ENCODE results near the gene THBS2. TPM values are rescaled to one million over a fixed set of nuclear protein-coding genes. Genes with fewer than 3 reads are reported as not detected.

THBS2 gene
- total and polyA plus RNA-seq, 2 of the 8 experiments (the other 6 are each of a cell fraction or from before 2014, with no cell fraction given) = 11.0 to 22.5 TPM

GRCh38 chr6:169286961-169287360, 33.3 kb upstream of the THBS2 start:
- H3K4me3 ChIP-seq (ENCODE audit: extremely low read depth in 1 of 4, insufficient read depth in 2 of 4, low read depth in 3 of 4, low read length in 4 of 4) = no peak overlapping the region
- no peak overlapping the region for H3K18ac ChIP-seq (ENCODE audit: extremely low read depth, low read length)
- no peak overlapping the region for H3K14ac ChIP-seq (ENCODE audit: insufficient read length)
- no peak overlapping the region for H3K4ac ChIP-seq (replicated peaks; ENCODE audit: insufficient read length, low read depth, low read length)
- H4K5ac ChIP-seq (ENCODE audit: insufficient read length, low read depth, low read length) = no peak overlapping the region
- 86% methylated on average over 7 of the region's 7 CpGs; no CpG with 5 or more reads in 1 of the 2 experiments for WGBS, 2 experiments (ENCODE audit: extremely low coverage in 1 of 2, insufficient coverage in 1 of 2, insufficient read length in 1 of 2, insufficient replicate concordance in 2 of 2, low coverage in 1 of 2, low lambda C conversion rate in 2 of 2, missing lambda C conversion rate in 1 of 2)
- no peak overlapping the region for H3K23ac ChIP-seq (ENCODE audit: insufficient read length)
- no peak overlapping the region for H2BK12ac ChIP-seq (ENCODE audit: low read depth, low read length)
- no peak overlapping the region for H3K4me2 ChIP-seq (ENCODE audit: insufficient read depth in 1 of 2, low read depth in 2 of 2, low read length in 2 of 2)
- no peaks in the 10 kb centered on the region for H3K27me3 ChIP-seq (replicated peaks in 1 of 4; ENCODE audit: control insufficient read depth in 3 of 4, extremely low read depth in 1 of 4, insufficient read depth in 3 of 4, low read length in 3 of 4)
- ChIA-PET POLR2A (ENCODE audit: partially characterized antibody) (no interaction called here), CTCF (ENCODE audit: partially characterized antibody) (no interaction called here)
- no peak overlapping the region for H3K56ac ChIP-seq (replicated peaks; ENCODE audit: insufficient read length, low read depth, low read length)
- no peak overlapping the region for H2BK20ac ChIP-seq (ENCODE audit: low read length)
- H2AK5ac ChIP-seq (ENCODE audit: low read depth, low read length) = no peak overlapping the region
- H3K23me2 ChIP-seq (ENCODE audit: low read depth, low read length) = peaks cover 6% of the 10 kb centered on the region; the same call in 1 of the 2 replicates
- H3K27ac ChIP-seq (ENCODE audit: low read depth, low read length) = no peak overlapping the region
- no peak overlapping the region for H2BK120ac ChIP-seq (replicated peaks; ENCODE audit: low read depth, low read length)
- peaks cover 0 to 1% of the 10 kb centered on the region in 2 experiments for H4K20me1 ChIP-seq (replicated peaks in 1 of 2; ENCODE audit: control insufficient read depth in 1 of 2, insufficient read depth in 2 of 2, low read length in 2 of 2)
- H3K4me1 ChIP-seq (replicated peaks in 1 of 4; ENCODE audit: control insufficient read depth in 3 of 4, insufficient read depth in 4 of 4, low read length in 3 of 4) = 0 out of 7 replicates have a peak, but pooled peaks cover 0 to 3% (median 0%) of the 10 kb centered on the region in 4 experiments
- no peak overlapping the region for H3K9ac ChIP-seq (replicated peaks in 1 of 4; ENCODE audit: extremely low read depth in 1 of 4, low read depth in 3 of 4, low read length in 3 of 4)
- no peak overlapping the region for H2BK5ac ChIP-seq (ENCODE audit: low read depth, low read length)
- no peak for DNase-seq (ENCODE audit: low read depth in 1 of 2, low spot score in 2 of 2)
- H2AFZ ChIP-seq (ENCODE audit: low read length) = no peak overlapping the region
- H3K79me2 ChIP-seq (ENCODE audit: control insufficient read depth in 1 of 2, insufficient read depth in 2 of 2, low read length in 2 of 2) = no peaks in the 10 kb centered on the region
- no peak overlapping the region for H2BK15ac ChIP-seq (ENCODE audit: low read length)
- no peak overlapping the region for H4K8ac ChIP-seq (ENCODE audit: extremely low read depth, insufficient read depth, low read length)
- H3K9me3 ChIP-seq (ENCODE audit: insufficient read depth in 2 of 2, low read depth in 1 of 2, low read length in 1 of 2) = no peaks in the 10 kb centered on the region
- no peak overlapping the region for H4K91ac ChIP-seq (replicated peaks; ENCODE audit: insufficient read length, low read length)
- FAIRE-seq = no peak
- no peaks in the 10 kb centered on the region for H3K79me1 ChIP-seq (ENCODE audit: low read depth, low read length)
- H3K36me3 ChIP-seq (ENCODE audit: control insufficient read depth in 2 of 4, insufficient read depth in 4 of 4, low read length in 3 of 4) = no peaks in the 10 kb centered on the region
- TF ChIP-seq YY1 (IDR thresholded peaks at IDR 0.05; ENCODE audit: low read depth, low read length) = no peak
- TF ChIP-seq GABPA (IDR thresholded peaks at IDR 0.05; ENCODE audit: borderline replicate concordance, insufficient read depth, low read length) = no peak
- TF ChIP-seq CTBP2 (IDR thresholded peaks at IDR 0.05; ENCODE audit: borderline replicate concordance, insufficient read depth, insufficient read length, low read length) = no peak
- TF ChIP-seq SIX5 (IDR thresholded peaks at IDR 0.05; ENCODE audit: low read depth, low read length) = no peak
- no peak for TF ChIP-seq FOSL1 (IDR thresholded peaks at IDR 0.05; ENCODE audit: insufficient read depth, low read depth, low read length)
- TF ChIP-seq RAD21 (IDR thresholded peaks at IDR 0.05 in 1 of 2, conservative IDR thresholded peaks at IDR 0.05 in 1 of 2; ENCODE audit: low read depth in 2 of 2, low read length in 2 of 2) = no peak
- TF ChIP-seq CHD1 (IDR thresholded peaks at IDR 0.05; ENCODE audit: low read depth, low read length) = no peak
- TF ChIP-seq JUN (IDR thresholded peaks at IDR 0.05; ENCODE audit: low read depth, low read length) = no peak
- TF ChIP-seq GTF2F1 (IDR thresholded peaks at IDR 0.05; ENCODE audit: borderline replicate concordance, low read depth, low read length) = no peak
- TF ChIP-seq SAP30 (IDR thresholded peaks at IDR 0.05; ENCODE audit: insufficient read depth, insufficient replicate concordance, low read length) = no peak
- no peak for TF ChIP-seq BACH1 (IDR thresholded peaks at IDR 0.05; ENCODE audit: low read length)
- no peak for TF ChIP-seq KDM1A (IDR thresholded peaks at IDR 0.05; ENCODE audit: borderline replicate concordance, low read length)
- no peak for TF ChIP-seq RXRA (IDR thresholded peaks at IDR 0.05; ENCODE audit: insufficient read depth, low read depth, low read length)
- TF ChIP-seq SP1 (IDR thresholded peaks at IDR 0.05; ENCODE audit: low read depth, low read length) = no peak
- TF ChIP-seq SP4 (IDR thresholded peaks at IDR 0.05; ENCODE audit: low read length) = no peak

All from H1 (cell line).